Glomerular visceral epithelial cell (primary cell): ENCODE results near the gene KIAA0319L.

Experiments used
- DNase-seq: peaks from one replicate; pipeline ENCODE4 v3.0.0-alpha.2; 2016; ENCODE audit errors: extremely low spot score

Gene KIAA0319L

GRCh38 chr1:35443768-35444518, 113.3 kb downstream of the KIAA0319L start:
- DNase-seq = no peak

- DNase-seq = no peak
These were observed 114.5 kb downstream of the KIAA0319L start for GRCh38 chr1:35442734-35443133.

DNA sequence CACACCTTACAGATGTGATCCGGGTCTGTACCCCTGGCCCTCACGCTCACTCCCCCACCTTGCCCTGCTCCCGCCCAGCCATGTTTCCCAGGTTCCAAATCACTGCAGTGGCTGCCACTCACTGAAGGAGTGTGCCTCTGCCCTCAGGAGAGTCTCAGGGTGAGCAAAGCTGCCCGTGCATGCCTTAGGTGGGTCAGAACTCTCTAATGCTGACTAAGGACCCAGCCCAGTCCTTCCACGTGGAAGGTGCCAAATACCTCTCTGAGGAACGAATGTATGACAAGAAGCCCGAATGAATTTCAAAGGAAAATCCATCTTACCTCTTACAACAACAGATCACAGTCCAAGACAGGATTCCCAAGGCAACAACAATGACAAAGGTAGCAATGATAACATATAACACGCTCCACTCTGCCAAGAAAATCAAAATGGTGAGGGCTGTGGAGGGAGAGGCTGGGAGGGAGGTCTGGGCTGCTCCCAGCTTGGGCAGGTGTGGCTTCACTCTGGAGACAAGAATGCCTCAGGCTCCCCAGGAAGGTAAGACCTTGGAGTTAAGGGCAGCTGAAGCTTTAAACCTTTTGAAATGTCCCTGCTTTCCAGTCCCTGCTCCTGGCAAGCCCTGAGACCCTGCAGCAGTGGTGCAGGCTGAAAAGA, 115.2 kb downstream of the KIAA0319L start:
- DNase-seq = no peak

DNA sequence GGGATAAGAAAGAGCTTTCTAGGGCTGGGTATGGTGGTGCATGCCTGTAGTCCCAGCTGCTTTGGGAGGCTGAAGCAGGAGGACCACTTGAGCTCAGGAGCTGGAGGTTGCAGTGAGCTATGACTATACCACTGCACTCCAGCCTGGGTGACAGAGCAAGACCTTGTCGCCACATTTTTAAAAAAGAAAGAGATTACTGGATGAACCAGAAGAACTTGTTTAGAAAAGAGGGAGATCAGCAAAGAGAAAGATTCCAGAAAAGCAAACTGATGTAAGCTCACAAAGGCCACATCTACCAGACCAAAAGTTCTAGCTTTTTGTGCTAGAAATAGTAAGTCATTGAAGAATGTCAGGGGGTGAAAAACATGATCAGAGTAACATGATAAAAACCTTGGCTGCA, 117.6 kb downstream of the KIAA0319L start:
- DNase-seq = no peak

DNA sequence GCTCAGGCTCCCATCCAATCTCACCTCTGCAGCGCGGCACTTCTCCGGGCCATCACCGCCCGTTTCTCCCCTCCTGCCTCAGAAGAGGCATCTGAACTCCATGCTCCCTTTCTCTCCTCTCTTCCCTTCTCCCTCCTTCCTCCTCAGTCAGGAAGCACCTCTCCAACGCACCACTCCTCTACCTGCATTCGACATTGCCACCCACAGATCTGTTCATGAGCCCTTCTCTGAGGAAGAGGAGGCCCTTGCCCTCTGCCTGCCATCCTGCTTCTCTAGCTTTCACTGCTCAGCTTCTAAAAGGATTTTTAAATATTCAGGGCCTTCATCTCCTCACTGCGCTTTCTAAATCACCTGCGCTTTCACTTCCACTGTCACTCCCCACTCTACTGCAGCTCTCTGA, 120.0 kb downstream of the KIAA0319L start:
- DNase-seq = no peak

DNA sequence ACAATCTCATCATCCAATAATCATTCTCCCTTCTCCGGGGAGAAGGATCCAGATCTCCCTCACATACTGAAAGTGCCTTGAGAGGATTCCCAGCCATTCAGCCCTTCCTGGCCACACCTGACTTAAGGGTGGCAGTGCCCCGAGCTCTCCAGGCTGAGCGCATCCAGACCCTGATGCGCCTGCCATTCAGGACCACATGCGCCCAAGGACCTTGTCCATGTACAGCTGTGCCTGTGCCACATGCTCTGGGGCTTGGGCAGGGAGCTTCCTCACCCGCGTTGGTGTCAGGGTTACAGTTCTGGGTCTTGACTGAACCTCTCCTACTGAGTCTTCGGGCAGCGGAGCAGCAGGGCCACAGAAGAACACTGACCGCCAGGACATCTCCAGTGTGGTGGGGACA, 121.1 kb downstream of the KIAA0319L start:
- no peak for DNase-seq

- no peak for DNase-seq
These were observed 122.5 kb downstream of the KIAA0319L start for GRCh38 chr1:35434703-35435102.

GRCh38 chr1:35433714-35434113, 123.5 kb downstream of the KIAA0319L start:
- no peak for DNase-seq

- DNase-seq = no peak
These were observed 125.0 kb downstream of the KIAA0319L start for GRCh38 chr1:35432231-35432630.

GRCh38 chr1:35431173-35431599, 126.0 kb downstream of the KIAA0319L start:
- DNase-seq = no peak

GRCh38 chr1:35430762-35431161, 126.4 kb downstream of the KIAA0319L start:
- DNase-seq = no peak

GRCh38 chr1:35428360-35428759, 128.8 kb downstream of the KIAA0319L start:
- no peak for DNase-seq

GRCh38 chr1:35426097-35426586, 131.1 kb downstream of the KIAA0319L start:
- no peak for DNase-seq

- DNase-seq = no peak
These were observed 148.3 kb downstream of the KIAA0319L start for GRCh38 chr1:35408925-35409324.

DNA sequence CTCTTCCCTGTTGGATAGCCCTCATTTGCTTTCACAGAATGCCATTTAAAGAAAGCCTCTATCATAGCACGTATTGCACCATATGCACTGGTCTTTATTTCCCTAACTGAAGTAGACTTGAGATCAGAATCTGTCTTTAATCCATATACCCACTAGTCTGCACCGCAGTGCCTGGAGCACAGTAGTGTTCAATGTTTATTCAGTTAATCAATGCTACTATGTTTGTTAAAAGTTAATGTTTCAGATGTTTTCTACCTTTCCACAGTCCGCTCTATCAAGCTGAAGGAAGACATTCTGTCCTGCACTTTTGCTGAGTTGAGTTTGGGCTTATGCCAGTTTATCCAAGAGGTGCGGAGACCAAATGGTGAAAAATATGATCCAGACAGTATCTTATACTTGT, 149.5 kb downstream of the KIAA0319L start:
- DNase-seq = no peak

DNA sequence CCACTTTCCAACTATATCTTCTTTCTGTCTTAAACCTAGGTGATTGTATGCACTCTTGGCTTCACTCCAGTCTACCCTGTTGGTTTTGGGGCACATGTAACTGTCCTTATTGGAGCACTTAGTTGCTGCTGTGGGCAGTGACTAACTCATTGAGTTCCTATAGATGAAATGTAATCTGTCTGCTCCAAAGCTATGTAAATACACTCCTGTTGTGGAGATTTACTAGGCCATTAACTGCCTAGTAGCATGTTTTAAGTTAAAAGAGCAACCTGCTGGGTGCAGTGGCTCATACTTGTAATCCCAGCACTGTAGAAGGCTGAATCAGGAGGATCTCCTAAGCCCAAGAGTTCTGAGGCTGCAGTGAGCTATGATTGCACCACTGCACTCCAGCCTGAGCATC, 151.1 kb downstream of the KIAA0319L start:
- DNase-seq = no peak

GRCh38 chr1:35401049-35401448, 156.2 kb downstream of the KIAA0319L start:
- DNase-seq = no peak

GRCh38 chr1:35398739-35399138, 158.5 kb downstream of the KIAA0319L start:
- DNase-seq = no peak

DNA sequence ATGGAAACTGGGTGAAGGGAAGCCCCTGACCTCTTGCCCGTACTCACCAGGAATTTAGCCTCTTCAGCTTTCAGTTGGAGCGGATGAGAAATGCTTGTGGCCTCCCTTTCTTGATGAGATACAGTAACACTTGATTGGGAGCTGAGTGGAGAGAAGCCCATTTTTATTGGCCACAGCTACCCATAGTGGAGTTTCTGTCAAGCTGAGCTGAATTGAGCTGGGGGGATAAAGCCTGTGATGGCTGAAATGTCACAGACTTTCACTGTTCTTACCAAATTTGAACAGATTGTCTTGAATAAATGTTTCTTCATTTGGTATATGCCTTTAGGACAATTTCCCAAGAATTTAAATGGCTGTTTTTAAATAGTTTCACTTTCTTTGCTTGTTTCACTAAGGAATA, 162.8 kb downstream of the KIAA0319L start:
- DNase-seq = no peak

DNA sequence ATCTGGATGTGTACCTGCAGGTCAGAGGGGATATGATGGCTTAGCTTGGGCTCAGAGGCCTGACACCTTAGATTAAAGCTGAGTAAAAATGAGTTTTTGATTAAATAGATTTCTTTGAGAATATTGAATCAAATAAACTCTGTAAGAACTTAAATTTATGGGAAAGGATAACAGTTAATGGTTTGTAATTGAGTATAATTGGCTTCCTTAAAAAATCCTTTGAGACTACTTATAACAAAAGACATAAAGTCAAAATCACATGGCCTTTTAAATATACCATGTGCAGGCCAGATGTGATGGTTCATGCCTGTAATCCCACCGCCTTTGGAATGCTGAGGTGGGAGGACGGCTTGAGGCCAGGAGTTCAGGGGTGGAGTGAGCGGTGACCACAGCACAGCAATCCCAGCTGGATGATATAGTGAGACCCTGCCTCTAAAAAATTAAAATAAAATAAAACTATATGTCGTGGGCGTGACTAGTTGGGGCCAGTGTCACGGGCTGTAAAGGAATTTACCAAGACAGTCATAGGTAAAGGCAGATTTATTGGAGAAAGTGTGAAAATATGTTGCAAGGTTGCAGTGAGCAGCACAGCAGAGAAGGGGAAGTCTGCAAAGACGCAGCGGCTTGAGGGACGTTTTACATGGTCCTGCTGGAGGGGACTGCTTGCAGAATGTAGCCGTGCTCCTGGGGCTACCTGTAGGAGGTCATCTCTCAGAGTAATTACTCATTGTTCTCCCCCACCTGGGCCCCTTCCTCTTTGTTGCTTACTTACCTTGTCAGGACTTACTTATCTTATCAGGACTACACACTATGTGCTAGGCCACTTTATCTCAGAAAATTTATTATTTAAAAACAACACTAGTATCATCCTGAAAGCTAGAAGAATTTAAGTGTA, 166.4 kb downstream of the KIAA0319L start:
- DNase-seq = no peak

GRCh38 chr1:35386959-35387358, 170.2 kb downstream of the KIAA0319L start:
- DNase-seq = no peak

DNA sequence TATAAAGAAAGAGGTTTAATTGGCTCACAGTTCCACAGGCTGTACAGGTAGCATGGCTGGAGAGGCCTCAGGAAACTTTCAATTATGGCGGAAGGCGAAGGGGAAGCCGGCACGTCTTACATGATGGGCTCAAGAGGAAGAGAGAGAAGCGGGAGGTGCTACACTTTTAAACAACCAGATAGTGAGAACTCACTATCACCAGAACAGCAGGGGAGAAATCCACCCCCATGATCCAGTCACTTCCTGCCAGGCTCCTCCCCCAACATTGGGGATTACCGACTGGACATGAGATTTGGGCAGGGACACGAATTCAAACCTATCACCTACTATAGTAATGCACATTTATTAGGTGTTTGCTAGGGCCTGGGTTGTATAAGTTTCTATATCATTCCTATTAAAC, 170.9 kb downstream of the KIAA0319L start:
- DNase-seq = no peak
